ENCODE measurements around the gene ITPRID1.

ITPRID1 gene

DNA sequence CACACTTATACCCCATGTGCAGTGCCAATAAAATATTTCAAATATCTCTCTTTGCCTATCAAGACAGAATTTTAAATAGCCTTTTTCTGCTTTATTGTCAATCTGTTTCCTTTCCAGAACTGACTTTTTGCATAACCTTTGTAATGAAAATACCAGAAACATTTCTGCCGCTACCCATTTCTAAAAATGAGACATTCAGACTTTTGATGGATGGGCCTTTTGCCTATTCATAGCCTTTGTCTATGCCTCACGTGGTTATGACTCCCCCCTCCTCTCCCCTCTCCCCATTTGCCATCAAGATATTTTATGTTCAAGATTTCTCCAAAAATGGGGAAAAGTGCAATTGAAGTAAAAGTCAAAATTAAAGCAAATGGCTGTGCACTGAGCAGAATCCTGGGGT, 179.0 kb downstream of the ITPRID1 start:
- no peak for DNase-seq (ENCODE audit: low read depth in 2 of 2, low spot score in 1 of 2)

DNA sequence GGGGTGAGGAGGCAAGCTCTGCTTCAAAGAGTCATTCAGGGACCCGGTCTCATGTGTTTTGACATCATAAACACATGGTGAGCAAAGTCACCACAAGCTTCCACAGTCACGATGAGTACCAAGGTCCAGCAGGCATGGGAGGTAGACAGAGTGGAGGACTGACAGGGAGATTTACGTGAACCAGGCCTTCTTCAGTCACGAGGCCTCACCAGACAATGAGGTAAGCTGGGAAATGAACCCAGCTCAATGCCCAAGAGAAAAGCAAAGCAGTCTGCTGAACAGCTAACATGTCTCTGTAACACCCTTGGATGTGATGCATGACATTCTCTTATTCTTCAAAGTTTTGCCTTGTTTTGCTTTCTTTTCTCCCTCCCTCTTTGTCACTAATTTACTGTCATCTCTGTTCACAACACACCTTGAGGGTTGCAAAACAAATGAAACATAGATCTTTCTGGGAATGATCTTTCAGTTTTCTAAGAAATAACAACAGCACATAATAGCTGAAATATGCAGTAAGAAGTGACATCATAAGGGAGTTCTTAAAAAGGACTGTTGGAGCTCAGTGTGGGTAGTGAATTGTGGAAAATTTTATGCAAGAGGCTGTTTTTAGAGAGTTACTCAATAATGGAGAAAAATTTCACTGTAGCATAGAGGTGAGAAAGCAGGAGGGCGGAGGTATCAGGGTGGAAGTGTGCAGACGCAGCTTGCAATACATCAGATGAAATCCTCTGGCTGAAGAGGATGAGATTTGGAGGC, 182.1 kb downstream of the ITPRID1 start:
- DNase-seq (ENCODE audit: low read depth in 2 of 2, low spot score in 1 of 2), result no peak

DNA sequence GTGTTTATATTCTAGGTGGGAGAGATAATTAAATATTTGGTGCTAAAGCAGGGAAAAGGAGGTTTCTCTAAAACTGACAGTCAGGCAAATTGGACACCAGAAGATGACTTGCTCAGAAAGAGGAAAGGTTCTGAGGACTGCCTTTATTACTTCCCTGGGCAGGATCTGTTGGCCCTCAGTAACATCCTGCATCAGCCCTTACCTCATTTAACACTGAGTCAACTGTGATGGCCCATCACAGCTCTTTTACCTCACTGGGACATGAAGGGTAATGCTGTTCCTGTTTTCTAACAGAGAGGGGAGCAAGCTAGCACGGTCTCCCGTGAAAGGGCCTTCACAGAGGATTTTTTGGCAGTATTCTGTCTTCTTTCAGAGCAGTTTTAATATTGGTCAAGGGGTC, 185.2 kb downstream of the ITPRID1 start:
- no peak for DNase-seq (ENCODE audit: low read depth in 2 of 2, low spot score in 1 of 2)

DNA sequence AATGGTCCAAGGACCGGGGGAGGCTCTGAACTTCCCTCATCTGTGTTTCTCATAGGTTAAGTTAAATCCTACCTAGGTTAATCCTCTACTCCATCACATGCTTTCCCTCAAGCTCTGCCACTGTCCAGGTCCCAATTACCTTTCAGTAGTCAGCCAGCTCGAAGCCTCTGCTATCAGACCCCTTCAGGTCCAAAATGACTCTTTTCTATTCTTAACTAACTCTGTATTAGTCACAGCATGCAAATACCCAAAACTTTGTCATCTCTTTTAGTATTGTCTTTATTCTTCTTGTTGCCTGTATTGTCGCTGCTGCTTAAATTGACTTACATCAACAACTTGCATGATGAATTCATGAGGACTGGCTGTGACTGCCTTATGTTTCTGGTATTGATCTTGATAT, 188.5 kb downstream of the ITPRID1 start:
- no peak for DNase-seq (ENCODE audit: low read depth in 2 of 2, low spot score in 1 of 2)

DNA sequence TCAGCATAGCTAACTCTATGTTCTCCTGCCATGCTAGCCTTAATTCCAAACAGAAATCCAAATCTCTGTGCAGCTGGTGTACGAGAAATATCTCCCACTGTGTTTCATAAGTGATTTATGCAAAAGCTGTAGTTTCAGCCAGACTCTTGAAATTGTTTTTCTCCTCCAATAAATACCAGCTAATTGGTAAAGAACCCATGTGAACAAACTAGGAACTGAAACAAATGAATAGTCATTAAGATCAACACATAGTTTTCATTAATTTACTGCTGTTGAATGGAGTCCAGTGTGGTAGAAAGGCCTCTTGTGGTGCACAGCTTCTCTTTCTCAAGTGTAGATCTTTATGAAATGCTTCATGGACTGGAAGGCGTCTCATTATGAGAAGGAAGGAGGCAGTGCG, 191.5 kb downstream of the ITPRID1 start:
- DNase-seq (ENCODE audit: low read depth in 2 of 2, low spot score in 1 of 2), result no peak

DNA sequence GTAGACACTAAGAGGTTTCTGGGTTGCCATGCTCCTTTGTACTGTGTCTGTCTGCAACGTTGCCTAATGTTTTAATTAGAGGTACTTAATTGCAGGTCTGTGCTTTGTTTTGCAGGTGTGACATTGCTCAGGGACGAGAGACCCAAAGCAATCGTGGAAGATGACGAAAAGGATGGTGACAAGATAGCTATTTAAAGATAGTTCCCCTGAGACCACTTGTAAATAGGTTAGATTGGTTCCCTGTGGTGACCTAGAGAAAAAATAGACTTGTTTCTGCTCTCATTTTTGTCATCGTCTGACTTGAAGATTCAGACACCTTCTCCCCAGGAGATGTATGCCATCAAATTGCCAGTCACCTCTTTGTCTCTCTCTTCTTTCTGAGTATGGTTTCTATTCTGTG, 193.2 kb downstream of the ITPRID1 start:
- no peak for DNase-seq (ENCODE audit: low read depth in 2 of 2, low spot score in 1 of 2)
